Activated CD4-positive, alpha-beta T cell treated with anti-CD3 and anti-CD28 coated beads, Interleukin-2, amount 50 U/mL, for 16 hours (primary cell): ENCODE measurements around the gene GALR2.
"Not testable (repeated sequence)": the region's sequence is repeated elsewhere in the genome, so short reads cannot be mapped to it uniquely, and the experiment has no call there.

Experiments used
- DNase-seq: peaks from one replicate; pipeline ENCODE4 v3.0.0-alpha.2; 2020

The GALR2 gene

GRCh38 chr17:76050538-76051467 lies 23.8 kb upstream of the GALR2 start:
- DNase-seq = no peak

GRCh38 chr17:76051561-76051960 lies 23.0 kb upstream of the GALR2 start:
- DNase-seq = no peak

DNA sequence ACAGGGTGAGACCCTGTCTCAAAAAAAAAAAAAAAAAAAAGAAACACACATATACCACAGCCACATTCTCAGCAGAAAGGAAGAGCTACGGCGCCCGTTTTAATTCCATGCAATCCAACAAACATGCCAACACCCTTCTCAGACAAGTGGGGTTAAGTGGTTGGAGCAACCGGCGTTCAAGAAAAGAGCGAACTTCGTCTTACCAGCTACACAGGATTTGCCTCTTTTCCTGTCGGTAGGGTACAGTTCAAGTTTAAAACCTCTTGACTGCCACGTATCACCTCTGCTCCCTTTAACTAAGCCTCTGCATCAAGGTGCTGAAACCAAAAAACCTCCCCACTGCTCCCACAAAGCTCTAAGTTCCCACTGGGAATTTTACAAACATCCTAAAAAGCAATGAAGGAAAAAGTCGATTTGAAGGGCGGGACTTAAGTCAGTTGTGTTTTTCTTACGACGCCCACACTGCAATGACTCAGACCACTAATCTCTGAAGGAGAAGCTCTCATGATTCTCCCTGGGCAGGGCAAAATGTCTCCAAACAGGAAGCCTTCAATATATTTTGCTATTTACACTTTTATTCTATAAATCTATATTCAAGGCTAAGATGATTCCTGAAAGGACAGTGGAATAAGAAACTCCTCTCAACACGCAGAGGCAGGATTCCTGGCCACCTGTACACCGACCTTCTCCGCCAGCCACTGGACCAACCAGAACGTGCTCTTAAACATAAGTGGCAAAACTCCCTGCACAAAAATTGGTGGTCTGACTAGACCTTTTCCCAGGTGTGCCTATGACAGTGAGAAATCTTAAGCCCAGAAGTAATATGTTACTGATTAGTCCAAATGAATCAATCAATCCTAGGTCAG lies 21.1 kb upstream of the GALR2 start:
- DNase-seq = no peak

GRCh38 chr17:76054112-76054476 lies 20.5 kb upstream of the GALR2 start:
- no peak for DNase-seq

DNA sequence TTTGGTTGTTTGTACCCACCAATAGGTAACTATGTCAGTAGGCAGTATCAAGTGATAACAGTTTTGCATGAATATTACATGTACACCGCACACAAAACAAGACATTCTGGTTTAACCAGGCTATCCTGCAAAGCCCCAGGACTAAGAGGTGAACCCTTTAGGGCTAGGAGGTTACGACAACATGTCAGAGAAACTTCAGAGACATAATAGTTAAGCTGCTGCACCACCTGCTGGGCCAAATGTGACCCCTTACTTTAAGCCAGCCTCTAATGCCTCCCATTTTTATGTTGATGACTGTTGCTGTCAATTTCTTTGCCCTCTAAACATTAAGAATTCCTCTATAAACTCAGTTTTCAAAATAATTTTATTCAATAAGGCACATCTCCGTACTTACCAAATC lies 17.7 kb upstream of the GALR2 start:
- DNase-seq = no peak

- not testable (repeated sequence) for DNase-seq
Measured at GRCh38 chr17:76058264-76058663, 16.3 kb upstream of the GALR2 start.

GRCh38 chr17:76063875-76064546 lies 10.6 kb upstream of the GALR2 start:
- DNase-seq = peak; percentile 45

GRCh38 chr17:76065775-76066174 lies 8.8 kb upstream of the GALR2 start:
- DNase-seq = no peak

DNA sequence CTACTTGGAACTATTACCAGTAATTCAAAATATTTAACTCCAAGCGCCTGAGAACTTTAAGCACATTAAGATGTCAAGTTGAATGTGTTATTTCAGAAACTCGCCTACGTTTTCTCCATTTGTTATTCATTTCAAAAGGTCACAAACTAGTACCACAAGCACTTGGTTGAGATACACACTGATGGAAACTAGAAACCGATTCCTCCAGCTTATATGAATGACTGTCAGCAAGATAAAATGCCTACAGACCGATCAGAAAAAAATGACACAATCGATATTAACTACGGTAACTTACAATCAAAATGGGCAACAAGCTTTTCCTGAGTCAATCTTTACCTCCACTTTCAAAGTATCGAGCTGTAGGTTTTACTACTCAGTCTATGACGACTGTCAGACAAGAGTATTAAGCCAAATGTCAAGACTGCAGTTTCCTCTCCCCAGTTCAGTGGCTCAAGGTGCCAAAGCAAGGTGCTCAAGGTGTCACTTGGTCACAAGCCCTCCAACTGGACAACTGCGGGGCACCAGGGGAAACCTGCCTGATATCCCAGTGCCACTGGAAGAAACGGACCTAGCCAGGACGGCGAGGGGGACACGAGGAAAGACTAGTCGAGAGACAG lies 2.9 kb upstream of the GALR2 start:
- DNase-seq = peak; percentile 54

- peak; percentile 91 for DNase-seq
Measured at GRCh38 chr17:76072148-76072858, 2.3 kb upstream of the GALR2 start, which contains the start of gene SRP68. Gene SRP68 (minus strand): TSS chr17:76072517. CDS start chr17:76072491, 26 bp downstream.

- DNase-seq = no peak
Measured at GRCh38 chr17:76075364-76076145, 974 bp downstream of the GALR2 start.

DNA sequence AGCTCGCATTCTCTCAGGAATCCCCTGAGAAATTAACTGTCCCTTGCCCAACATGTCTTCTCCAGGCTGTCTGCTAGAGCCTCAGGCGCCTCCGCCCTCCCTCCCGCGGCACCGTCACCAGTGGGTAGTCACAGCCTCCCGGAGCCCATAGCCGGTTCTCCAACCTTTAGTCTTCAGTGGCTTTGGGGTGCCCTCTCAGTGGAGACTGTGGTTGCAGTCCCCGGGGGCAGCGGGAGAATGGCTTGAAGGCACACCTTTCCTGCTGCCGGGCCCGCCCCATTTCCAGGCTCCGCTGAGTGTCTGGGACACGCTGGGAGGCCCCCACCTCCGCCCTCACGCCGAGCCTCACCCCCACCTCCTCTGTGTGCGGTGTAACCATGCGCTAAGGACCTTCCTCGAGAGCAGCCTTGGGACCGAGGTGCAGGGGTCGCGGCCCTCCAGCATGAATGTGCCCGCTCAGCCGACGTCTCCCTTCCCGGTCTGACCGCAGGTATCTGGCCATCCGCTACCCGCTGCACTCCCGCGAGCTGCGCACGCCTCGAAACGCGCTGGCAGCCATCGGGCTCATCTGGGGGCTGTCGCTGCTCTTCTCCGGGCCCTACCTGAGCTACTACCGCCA lies 1.7 kb downstream of the GALR2 start:
- DNase-seq = no peak

DNA sequence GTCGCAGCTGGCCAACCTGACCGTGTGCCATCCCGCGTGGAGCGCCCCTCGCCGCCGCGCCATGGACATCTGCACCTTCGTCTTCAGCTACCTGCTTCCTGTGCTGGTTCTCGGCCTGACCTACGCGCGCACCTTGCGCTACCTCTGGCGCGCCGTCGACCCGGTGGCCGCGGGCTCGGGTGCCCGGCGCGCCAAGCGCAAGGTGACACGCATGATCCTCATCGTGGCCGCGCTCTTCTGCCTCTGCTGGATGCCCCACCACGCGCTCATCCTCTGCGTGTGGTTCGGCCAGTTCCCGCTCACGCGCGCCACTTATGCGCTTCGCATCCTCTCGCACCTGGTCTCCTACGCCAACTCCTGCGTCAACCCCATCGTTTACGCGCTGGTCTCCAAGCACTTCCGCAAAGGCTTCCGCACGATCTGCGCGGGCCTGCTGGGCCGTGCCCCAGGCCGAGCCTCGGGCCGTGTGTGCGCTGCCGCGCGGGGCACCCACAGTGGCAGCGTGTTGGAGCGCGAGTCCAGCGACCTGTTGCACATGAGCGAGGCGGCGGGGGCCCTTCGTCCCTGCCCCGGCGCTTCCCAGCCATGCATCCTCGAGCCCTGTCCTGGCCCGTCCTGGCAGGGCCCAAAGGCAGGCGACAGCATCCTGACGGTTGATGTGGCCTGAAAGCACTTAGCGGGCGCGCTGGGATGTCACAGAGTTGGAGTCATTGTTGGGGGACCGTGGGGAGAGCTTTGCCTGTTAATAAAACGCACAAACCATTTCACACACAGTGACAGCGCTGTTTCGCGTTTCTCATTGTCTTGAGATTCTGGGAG lies 2.4 kb downstream of the GALR2 start:
- peak; percentile 20 for DNase-seq

- DNase-seq = no peak
Measured at GRCh38 chr17:76077584-76078110, 3.1 kb downstream of the GALR2 start.

- not testable (repeated sequence) for DNase-seq
Measured at GRCh38 chr17:76078370-76078769, 3.8 kb downstream of the GALR2 start.

GRCh38 chr17:76078860-76079534 lies 4.4 kb downstream of the GALR2 start, which contains the start of gene ZACN:
Gene ZACN (plus strand): TSS chr17:76079182. CDS start chr17:76079265, 83 bp downstream.
- no peak for DNase-seq

GRCh38 chr17:76079535-76079955 lies 5.0 kb downstream of the GALR2 start:
- no peak for DNase-seq

DNA sequence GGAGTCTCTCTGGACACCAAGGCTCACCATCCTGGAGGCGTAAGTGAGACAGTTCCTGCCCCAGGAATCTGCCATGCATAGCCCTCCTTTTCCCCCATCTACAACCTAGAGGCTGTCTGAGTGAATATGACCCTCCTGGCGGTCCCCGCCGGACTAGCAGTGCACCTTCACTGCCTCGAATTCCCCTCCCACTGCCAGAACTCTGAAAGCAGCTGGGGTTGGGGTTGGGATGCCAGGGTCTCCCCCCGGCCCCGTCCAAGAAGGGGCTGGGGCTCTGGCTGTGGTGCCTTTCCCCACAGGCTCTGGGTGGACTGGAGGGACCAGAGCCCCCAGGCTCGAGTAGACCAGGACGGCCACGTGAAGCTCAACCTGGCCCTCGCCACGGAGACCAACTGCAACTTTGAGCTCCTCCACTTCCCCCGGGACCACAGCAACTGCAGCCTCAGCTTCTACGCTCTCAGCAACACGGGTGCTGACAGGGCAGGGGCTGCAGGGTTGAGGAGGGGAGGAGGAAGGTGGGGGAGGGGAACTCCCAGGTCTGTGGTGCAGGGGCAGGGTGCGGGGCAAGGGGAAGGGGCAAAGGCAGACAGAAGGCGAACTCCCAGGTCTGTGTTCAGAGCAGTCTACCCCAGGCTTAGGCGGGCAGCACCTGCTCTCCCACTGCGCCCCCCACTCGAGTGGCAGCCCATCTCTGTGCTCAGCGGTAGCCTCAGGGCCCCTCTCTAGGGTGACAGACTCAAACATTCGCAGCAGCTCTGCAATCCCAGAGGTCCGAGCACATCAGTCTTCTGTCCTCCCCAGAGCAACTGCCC lies 5.6 kb downstream of the GALR2 start:
- DNase-seq = no peak
